Epithelial cell of proximal tubule (primary cell): ENCODE results near the gene TMEM50B. TPM values are rescaled to one million over a fixed set of nuclear protein-coding genes. Genes with fewer than 3 reads are reported as not detected.
A peak's percentile ranks its signal among the peaks of the same experiment; 100 is the strongest.

Experiments used
- DNase-seq: peaks from one replicate; pipeline ENCODE4 v3.0.0-alpha.2; 2011; ENCODE audit warnings: low read depth
- H3K4me3 ChIP-seq: 2 replicates; pipeline ENCODE4 v1.5.1; 2011; ENCODE audit warnings: low read depth, mild to moderate bottlenecking, low read length
- total RNA-seq: library from RNA; depleted of rRNA; stranded (reverse); fragments of >200 nt; gene quantifications from 2 replicates; pipeline ENCODE4 v1.2.3, GENCODE V29; 2015
- TF ChIP-seq, protein P1 (sequence below): conservative IDR thresholded peaks from 2 replicates; pipeline ENCODE4 v1.5.1; 2012; ENCODE audit warnings: low read depth, mild to moderate bottlenecking, low read length

Gene TMEM50B
- total RNA-seq, result 22.2 and 39.8 TPM in 2 replicates

DNA sequence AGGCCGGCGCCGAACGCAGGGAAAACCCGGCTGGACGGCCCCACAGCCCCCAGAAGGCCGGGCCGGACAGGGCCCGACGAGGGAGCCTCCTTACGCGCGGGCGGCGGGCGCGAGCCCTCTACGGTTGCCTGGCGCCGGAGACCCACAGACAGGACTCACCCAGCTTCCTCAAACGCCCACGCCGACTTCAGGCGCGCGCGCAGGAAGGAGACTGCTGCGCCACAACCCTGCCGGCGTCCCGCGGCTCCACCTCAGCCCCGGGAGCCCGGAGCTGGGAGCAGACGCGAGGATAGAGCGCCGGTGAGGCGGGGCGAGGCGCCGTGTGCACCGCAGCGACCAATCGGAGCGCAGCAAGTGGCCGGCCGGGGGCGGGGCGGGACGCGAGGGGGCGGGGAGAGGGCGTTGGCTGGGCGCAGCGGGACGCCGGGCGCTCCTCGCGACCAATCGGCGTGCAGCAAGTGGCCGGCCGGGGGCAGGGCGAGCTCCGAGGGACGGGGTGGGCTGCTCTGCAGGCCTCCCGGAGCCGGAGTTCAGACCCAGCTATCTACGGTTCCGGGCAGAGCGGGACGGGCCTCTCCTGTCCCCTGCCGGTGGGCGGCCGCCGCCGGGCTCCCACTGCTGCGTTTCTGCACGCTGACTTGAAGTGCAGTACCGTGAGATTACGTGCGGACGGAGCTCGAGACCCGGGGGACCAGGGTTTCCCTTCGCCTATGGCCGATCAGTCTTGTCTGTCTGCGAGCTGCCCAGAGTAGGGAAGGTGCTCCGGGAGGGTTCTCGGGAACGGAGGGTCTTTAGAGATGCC lies at the start of gene TMEM50B:
Gene TMEM50B, minus strand, starts transcription at position 296 of the 802 bp plus-strand sequence. CDS start 11,089 bp downstream, outside the sequence.
- peak within 1 kb of the TSS; percentile 93 for H3K4me3 ChIP-seq
- no peak for DNase-seq
- TF ChIP-seq, protein P1, sequence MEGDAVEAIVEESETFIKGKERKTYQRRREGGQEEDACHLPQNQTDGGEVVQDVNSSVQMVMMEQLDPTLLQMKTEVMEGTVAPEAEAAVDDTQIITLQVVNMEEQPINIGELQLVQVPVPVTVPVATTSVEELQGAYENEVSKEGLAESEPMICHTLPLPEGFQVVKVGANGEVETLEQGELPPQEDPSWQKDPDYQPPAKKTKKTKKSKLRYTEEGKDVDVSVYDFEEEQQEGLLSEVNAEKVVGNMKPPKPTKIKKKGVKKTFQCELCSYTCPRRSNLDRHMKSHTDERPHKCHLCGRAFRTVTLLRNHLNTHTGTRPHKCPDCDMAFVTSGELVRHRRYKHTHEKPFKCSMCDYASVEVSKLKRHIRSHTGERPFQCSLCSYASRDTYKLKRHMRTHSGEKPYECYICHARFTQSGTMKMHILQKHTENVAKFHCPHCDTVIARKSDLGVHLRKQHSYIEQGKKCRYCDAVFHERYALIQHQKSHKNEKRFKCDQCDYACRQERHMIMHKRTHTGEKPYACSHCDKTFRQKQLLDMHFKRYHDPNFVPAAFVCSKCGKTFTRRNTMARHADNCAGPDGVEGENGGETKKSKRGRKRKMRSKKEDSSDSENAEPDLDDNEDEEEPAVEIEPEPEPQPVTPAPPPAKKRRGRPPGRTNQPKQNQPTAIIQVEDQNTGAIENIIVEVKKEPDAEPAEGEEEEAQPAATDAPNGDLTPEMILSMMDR, result peak; percentile 34

DNA sequence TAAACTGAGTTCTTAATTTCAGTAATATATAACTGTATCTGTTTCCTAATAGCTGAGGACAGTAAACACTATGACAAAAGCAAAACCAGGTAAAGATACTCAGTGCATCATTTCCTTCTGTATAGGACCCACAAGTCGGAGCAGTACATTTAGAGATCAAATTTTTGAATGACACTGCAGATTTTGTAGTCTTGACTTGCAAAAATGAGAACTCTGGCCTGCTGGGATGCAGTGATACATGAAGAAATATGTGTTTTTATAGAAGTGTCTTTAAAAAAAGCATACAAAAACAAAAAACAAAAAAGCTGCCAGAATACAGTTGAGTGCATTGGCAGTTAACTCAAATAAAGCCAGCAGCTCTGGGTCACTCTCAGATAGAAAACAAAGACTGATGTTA lies 43.2 kb upstream of the TMEM50B start:
- no peak for DNase-seq
- TF ChIP-seq, protein P1, result no peak
- H3K4me3 ChIP-seq, result no peak overlapping the region

DNA sequence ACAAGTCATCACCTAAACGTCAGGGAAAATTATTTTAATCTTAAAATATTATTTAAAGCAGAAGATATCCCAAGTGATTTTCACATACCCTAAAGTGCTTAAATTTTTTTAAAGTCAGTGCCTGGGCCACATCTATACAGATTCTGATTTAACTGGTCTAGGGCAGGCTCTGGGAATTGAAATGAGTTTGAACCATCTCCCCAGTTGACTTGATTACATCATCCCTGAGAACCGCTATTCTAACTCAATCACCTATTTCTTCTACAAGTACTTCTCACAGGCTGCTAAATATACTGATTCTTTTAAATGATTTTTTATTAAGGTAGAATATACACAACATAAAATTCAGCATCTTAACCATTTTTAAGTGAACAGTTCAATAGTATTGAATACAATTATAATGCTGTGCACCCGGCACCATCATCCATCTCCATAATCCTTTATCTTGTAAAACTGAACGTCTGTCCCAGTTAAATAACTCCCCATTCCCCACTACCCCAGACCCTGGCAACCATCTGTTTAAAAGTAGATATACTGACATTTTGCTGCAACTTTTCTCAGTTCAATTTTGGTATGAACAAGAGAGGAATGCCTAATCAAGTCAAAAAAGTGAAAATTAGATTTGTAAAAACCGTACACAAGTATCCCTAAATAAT lies 42.7 kb upstream of the TMEM50B start:
- DNase-seq, result no peak
- TF ChIP-seq, protein P1, result no peak
- H3K4me3 ChIP-seq, result no peak overlapping the region

DNA sequence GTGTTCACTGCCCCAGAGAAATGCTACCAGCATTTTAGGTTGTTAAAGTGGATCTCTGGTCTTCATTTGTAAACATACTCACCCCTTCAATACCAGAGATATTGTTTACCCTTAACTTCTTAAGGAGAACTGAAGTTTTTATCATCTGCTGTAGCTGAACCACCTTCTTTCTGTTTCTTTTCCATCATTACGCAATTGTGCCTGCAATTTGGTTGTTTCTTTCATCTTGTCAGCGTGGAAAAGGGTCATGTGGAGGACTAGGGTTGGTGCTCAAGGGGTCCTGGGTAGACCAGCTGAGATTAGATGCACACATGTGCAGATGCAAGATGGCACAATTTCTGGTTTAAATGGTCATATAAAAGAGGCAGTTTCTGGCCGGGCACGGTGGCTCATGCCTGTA lies 39.1 kb upstream of the TMEM50B start:
- no peak for DNase-seq
- TF ChIP-seq, protein P1, result no peak
- no peak overlapping the region for H3K4me3 ChIP-seq

DNA sequence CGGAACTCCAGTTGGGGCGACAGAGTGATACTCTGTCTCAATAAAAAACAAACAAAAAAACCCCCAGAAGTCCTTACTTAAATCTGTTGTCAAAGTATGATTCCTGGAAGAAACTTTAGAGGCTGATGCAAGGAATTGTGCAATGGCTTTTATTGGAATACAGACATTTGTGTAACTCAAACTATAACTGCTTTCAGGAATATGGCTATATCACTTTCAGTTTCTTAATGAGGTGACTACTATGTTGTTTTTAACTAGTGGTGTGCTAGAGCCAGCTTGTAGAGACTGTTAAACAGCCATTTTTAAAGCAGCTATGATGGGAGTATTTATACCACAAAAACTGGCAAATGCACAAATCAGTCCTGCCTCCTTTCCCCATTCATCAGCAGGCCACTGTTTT lies 34.5 kb upstream of the TMEM50B start:
- H3K4me3 ChIP-seq, result no peak overlapping the region
- no peak for DNase-seq
- TF ChIP-seq, protein P1, result no peak

DNA sequence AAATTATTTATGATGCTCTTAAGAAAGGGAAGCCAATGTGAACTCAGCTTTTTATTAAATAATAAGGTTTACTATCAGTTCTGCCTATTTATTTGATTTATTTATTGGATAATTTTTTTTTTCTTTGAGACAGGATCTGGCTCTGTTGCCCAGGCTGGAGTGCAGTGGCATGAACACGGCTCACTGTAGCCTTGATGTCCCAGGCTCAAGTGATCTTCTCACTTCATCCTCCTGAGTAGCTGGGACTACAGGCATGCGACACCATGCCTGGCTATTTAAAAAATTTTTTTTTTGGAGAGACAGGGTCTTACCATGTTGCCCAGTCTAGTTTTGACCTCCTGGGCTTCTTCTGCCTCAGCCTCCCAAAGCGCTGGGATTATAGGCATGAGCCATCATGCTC lies 32.7 kb upstream of the TMEM50B start:
- no peak overlapping the region for H3K4me3 ChIP-seq
- DNase-seq, result no peak
- TF ChIP-seq, protein P1, result no peak
